Gastroesophageal sphincter (tissue), 4 donors: ENCODE data around the gene KCTD17. TPM values are rescaled to one million over a fixed set of nuclear protein-coding genes. Genes with fewer than 3 reads are reported as not detected.
"Not testable (repeated sequence)": the region's sequence is repeated elsewhere in the genome, so short reads cannot be mapped to it uniquely, and the experiment has no call there.

ENCODE experiments used
- ATAC-seq: fragments of 150-250 bp; one replicate; pipeline ENCODE4 v1.9.1; 2016; ENCODE audit warnings: mild to moderate bottlenecking, moderate library complexity
- H3K27ac ChIP-seq, 4 donors: fragments of 200-600 bp; sonication (generic) in 3 of 4; 1 replicate in 3 of 4; 2 replicates in 1 of 4; pipeline ENCODE4 v1.5.1; 2016 to 2019
- H3K27me3 ChIP-seq: fragments of 200-600 bp; sonication (generic); one replicate; pipeline ENCODE4 v1.5.1; 2019
- H3K36me3 ChIP-seq, 2 donors: fragments of 200-600 bp; sonication (generic); one replicate each; pipeline ENCODE4 v1.5.1; 2019; ENCODE audit warnings: control low read depth in 1 of 2
- H3K4me1 ChIP-seq, 3 donors: fragments of 200-600 bp; sonication (generic); 1 replicate in 2 of 3; 2 replicates in 1 of 3; pipeline ENCODE4 v1.5.1; 2016 to 2019; ENCODE audit warnings: control low read depth in 2 of 3
- H3K4me3 ChIP-seq, 2 donors: fragments of 200-600 bp; sonication (generic); one replicate each; pipeline ENCODE4 v1.5.1; 2019; ENCODE audit warnings: mild to moderate bottlenecking in 1 of 2, moderate library complexity in 1 of 2
- H3K9me3 ChIP-seq, 3 donors: fragments of 200-600 bp; sonication (generic); one replicate each; pipeline ENCODE4 v1.5.1; 2017 to 2019; ENCODE audit warnings: control low read depth in 2 of 3
- CTCF ChIP-seq, 4 experiments: fragments of 200-600 bp in 2 of 4; fragments of 450-650 bp in 2 of 4; sonication (generic) in 1 of 4; IDR thresholded peaks; one replicate each; pipeline ENCODE4 v1.5.1; 2017 to 2019; ENCODE audit warnings: antibody characterized with exemption in 4 of 4, mild to moderate bottlenecking in 2 of 4, moderate library complexity in 2 of 4
- EP300 ChIP-seq: sonication (generic); formaldehyde crosslinking; IDR thresholded peaks from one replicate; pipeline ENCODE4 v1.6.1; 2017; ENCODE audit warnings: antibody characterized with exemption, mild to moderate bottlenecking
- POLR2A ChIP-seq, 2 donors: fragments of 450-650 bp; IDR thresholded peaks; one replicate each; pipeline ENCODE4 v1.6.1; 2017; ENCODE audit warnings: antibody characterized with exemption in 2 of 2, mild to moderate bottlenecking in 2 of 2, moderate library complexity in 1 of 2
- POLR2AphosphoS5 ChIP-seq: sonication (generic); formaldehyde crosslinking; IDR thresholded peaks from one replicate; pipeline ENCODE4 v1.6.1; 2017; ENCODE audit warnings: antibody characterized with exemption
- WGBS, 2 donors: methylation state at CpG; one replicate each; pipeline ENCODE4 v1.1.5; 2018; ENCODE audit warnings: low coverage in 1 of 2; 5-methylcytosine and 5-hydroxymethylcytosine counted together
- total RNA-seq, 4 donors: library from RNA; depleted of rRNA; stranded (reverse); fragments of >200 nt; gene quantifications; one replicate each; pipeline ENCODE4 v1.1.0, GENCODE V29; 2016

The KCTD17 gene
- total RNA-seq, 4 donors from 2014 or later, result 23.3 to 33.2 (median 29.3) TPM

GRCh38 chr22:37070744-37071143, 19.2 kb downstream of the KCTD17 start:
- H3K27me3 ChIP-seq, result peaks cover 90% of the 10 kb centered on the region
- H3K4me3 ChIP-seq, result no peak overlapping the region
- H3K36me3 ChIP-seq, result no peaks in the 10 kb centered on the region
- TF ChIP-seq POLR2A (IDR thresholded peaks at IDR 0.05) (no peak), POLR2AphosphoS5 (no peak), EP300 (no peak), CTCF (IDR thresholded peaks at IDR 0.05) (no peak)
- H3K27ac ChIP-seq, result no peak overlapping the region
- WGBS, 2 donors, result no CpG with 5 or more reads among the region's 9 CpGs
- ATAC-seq, result no peak
- H3K9me3 ChIP-seq, result no peaks in the 10 kb centered on the region
- no peaks in the 10 kb centered on the region for H3K4me1 ChIP-seq

GRCh38 chr22:37071850-37072592, 20.5 kb downstream of the KCTD17 start:
- not testable (repeated sequence) for H3K4me1 ChIP-seq, ATAC-seq, H3K27ac ChIP-seq, H3K36me3 ChIP-seq, H3K4me3 ChIP-seq, H3K9me3 ChIP-seq
- WGBS, 2 donors, result 91 to 100% methylated on average over 3 to 5 of the region's 5 CpGs
- peaks cover 83% of the 10 kb centered on the region for H3K27me3 ChIP-seq

GRCh38 chr22:37072673-37073072, 21.1 kb downstream of the KCTD17 start:
- no peaks in the 10 kb centered on the region for H3K36me3 ChIP-seq
- 83 to 87% methylated on average over 8 of the region's 8 CpGs for WGBS, 2 donors
- H3K4me1 ChIP-seq, result no peaks in the 10 kb centered on the region
- H3K9me3 ChIP-seq, result no peaks in the 10 kb centered on the region
- no peak for ATAC-seq
- peaks cover 81% of the 10 kb centered on the region for H3K27me3 ChIP-seq
- H3K27ac ChIP-seq, result no peak overlapping the region
- no peak overlapping the region for H3K4me3 ChIP-seq
- TF ChIP-seq POLR2AphosphoS5 (peak; percentile 38), CTCF (IDR thresholded peaks at IDR 0.05) (no peak)

- H3K4me3 ChIP-seq, result no peak overlapping the region
- no peak overlapping the region for H3K27ac ChIP-seq
- peaks cover 76% of the 10 kb centered on the region for H3K27me3 ChIP-seq
- H3K36me3 ChIP-seq, result no peaks in the 10 kb centered on the region
- TF ChIP-seq POLR2AphosphoS5 (no peak), POLR2A (IDR thresholded peaks at IDR 0.05) (no peak), CTCF (IDR thresholded peaks at IDR 0.05) (no peak), EP300 (no peak)
- no peaks in the 10 kb centered on the region for H3K4me1 ChIP-seq
- H3K9me3 ChIP-seq, result no peaks in the 10 kb centered on the region
- no peak for ATAC-seq
- 45 to 80% methylated on average over 2 of the region's 16 CpGs for WGBS, 2 donors
Measured at GRCh38 chr22:37074537-37074936, 23.0 kb downstream of the KCTD17 start.

GRCh38 chr22:37075046-37075445, 23.5 kb downstream of the KCTD17 start:
- Histone ChIP-seq H3K27me3 (peaks cover 76% of the 10 kb centered on the region), H3K9me3 (no peaks in the 10 kb centered on the region), H3K4me3 (no peak overlapping the region), H3K4me1 (no peaks in the 10 kb centered on the region), H3K36me3 (no peaks in the 10 kb centered on the region), H3K27ac (no peak overlapping the region)
- no peak for ATAC-seq
- no CpG with 5 or more reads among the region's 17 CpGs for WGBS, 2 donors
- TF ChIP-seq POLR2A (IDR thresholded peaks at IDR 0.05), result no peak
- no peak for TF ChIP-seq CTCF (IDR thresholded peaks at IDR 0.05)
- no peak for TF ChIP-seq EP300
